HCT116 (cell line): ENCODE data around the gene FANK1.

ENCODE experiments used
- EZH2 ChIP-seq: fragments of 200-600 bp; sonication (generic); IDR thresholded peaks from 2 replicates; pipeline ENCODE4 v1.6.1; 2017; ENCODE audit warnings: antibody characterized with exemption, mixed run types
- EZH2phosphoT487 ChIP-seq: fragments of 200-600 bp; IDR thresholded peaks from 2 replicates; pipeline ENCODE4 v1.6.1; 2018; ENCODE audit warnings: antibody characterized with exemption, borderline replicate concordance
- POLR2A ChIP-seq: IDR thresholded peaks from 2 replicates; pipeline ENCODE4 v1.7.0; 2011; ENCODE audit warnings: borderline replicate concordance; ENCODE audit not compliant: insufficient read depth, insufficient read length; ENCODE audit errors: extremely low read depth
- POLR2AphosphoS5 ChIP-seq: IDR thresholded peaks from 2 replicates; pipeline ENCODE4 v1.6.1; 2011; ENCODE audit warnings: mild to moderate bottlenecking, low read depth, low read length, moderate library complexity
- RAD21 ChIP-seq: IDR thresholded peaks from 2 replicates; pipeline ENCODE4 v1.6.1; 2012; ENCODE audit warnings: low read depth, mild to moderate bottlenecking
- YY1 ChIP-seq: IDR thresholded peaks from 2 replicates; pipeline ENCODE4 v1.6.1; 2011; ENCODE audit warnings: low read length, low read depth, moderate library complexity, mild to moderate bottlenecking; ENCODE audit not compliant: insufficient replicate concordance; ENCODE audit errors: extremely low read depth
- TF ChIP-seq, protein P1 (sequence below), 3 experiments: fragments of 200-600 bp in 1 of 3; sonication (generic) in 1 of 3; IDR thresholded peaks in 2 of 3; conservative IDR thresholded peaks in 1 of 3; 2 replicates each; pipeline ENCODE4 v1.5.1; 2012 to 2017; ENCODE audit warnings: low read depth in 2 of 3, low read length in 2 of 3, antibody characterized with exemption in 1 of 3, borderline replicate concordance in 1 of 3, control low read depth in 1 of 3, mild to moderate bottlenecking in 1 of 3, mixed read lengths in 1 of 3, mixed run types in 1 of 3, moderate library complexity in 1 of 3; ENCODE audit not compliant: insufficient read depth in 1 of 3

DNA sequence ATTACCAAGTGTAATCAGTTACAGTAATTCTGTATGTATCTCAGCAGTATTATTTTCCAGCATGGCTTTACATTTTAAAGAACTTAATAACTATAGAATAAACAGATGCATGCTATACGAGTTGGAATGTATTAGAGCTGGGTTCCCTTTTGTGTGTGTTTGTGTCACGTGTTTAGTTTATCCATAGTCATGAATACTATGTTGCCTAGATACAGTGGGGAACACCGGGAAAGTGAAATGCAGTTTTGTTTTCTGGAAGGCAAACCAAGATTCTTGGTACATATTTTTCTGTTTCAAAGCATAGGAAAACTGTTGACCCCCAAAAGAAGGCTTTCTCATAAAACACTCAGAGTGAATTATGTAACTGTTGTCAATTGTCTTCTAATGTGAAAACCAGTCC lies 119.0 kb downstream of the FANK1 start:
- TF ChIP-seq, protein P1, sequence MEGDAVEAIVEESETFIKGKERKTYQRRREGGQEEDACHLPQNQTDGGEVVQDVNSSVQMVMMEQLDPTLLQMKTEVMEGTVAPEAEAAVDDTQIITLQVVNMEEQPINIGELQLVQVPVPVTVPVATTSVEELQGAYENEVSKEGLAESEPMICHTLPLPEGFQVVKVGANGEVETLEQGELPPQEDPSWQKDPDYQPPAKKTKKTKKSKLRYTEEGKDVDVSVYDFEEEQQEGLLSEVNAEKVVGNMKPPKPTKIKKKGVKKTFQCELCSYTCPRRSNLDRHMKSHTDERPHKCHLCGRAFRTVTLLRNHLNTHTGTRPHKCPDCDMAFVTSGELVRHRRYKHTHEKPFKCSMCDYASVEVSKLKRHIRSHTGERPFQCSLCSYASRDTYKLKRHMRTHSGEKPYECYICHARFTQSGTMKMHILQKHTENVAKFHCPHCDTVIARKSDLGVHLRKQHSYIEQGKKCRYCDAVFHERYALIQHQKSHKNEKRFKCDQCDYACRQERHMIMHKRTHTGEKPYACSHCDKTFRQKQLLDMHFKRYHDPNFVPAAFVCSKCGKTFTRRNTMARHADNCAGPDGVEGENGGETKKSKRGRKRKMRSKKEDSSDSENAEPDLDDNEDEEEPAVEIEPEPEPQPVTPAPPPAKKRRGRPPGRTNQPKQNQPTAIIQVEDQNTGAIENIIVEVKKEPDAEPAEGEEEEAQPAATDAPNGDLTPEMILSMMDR (IDR thresholded peaks at IDR 0.05 in 2 of 3, conservative IDR thresholded peaks at IDR 0.05 in 1 of 3; ENCODE audit: borderline replicate concordance in 1 of 3, insufficient read depth in 1 of 3, low read depth in 2 of 3, low read length in 2 of 3): no peak
- TF ChIP-seq RAD21: no peak
- TF ChIP-seq EZH2phosphoT487: no peak
- TF ChIP-seq POLR2AphosphoS5: no peak
- TF ChIP-seq YY1: no peak
- no peak for TF ChIP-seq EZH2
- no peak for TF ChIP-seq POLR2A
